ENCODE results near the gene SHOC1.

DNA sequence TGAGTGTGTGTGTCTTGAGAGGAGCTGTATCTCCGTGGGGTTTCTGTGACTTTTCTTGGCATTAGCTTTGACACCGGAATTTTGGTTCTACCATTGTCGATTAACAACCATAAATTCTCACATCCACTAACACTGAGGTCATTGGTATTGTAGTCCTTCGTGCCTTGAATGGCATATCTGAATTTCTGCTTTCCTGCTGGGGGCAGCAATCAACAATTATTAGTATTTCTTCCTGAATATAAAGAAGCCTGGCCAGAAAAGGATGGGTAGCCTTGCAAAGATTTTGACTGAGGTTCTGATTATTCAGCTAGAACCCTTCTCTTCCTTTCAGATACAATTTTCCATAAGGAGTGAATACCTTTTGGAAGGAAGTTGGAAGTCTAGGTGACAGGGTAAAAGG is 33.5 kb upstream of the SHOC1 start:
- TF ChIP-seq NKX3-1 (CRISPR knock-in tag; IDR thresholded peaks at IDR 0.05) = no peak
- TF ChIP-seq ZBTB3 (CRISPR knock-in tag; IDR thresholded peaks at IDR 0.05; ENCODE audit: borderline replicate concordance, low read depth) = no peak
- no peak for TF ChIP-seq POLR2A (IDR thresholded peaks at IDR 0.05; ENCODE audit: insufficient read depth in 1 of 2, low read depth in 2 of 2, low read length in 2 of 2)
- TF ChIP-seq, protein P1, sequence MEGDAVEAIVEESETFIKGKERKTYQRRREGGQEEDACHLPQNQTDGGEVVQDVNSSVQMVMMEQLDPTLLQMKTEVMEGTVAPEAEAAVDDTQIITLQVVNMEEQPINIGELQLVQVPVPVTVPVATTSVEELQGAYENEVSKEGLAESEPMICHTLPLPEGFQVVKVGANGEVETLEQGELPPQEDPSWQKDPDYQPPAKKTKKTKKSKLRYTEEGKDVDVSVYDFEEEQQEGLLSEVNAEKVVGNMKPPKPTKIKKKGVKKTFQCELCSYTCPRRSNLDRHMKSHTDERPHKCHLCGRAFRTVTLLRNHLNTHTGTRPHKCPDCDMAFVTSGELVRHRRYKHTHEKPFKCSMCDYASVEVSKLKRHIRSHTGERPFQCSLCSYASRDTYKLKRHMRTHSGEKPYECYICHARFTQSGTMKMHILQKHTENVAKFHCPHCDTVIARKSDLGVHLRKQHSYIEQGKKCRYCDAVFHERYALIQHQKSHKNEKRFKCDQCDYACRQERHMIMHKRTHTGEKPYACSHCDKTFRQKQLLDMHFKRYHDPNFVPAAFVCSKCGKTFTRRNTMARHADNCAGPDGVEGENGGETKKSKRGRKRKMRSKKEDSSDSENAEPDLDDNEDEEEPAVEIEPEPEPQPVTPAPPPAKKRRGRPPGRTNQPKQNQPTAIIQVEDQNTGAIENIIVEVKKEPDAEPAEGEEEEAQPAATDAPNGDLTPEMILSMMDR (CRISPR knock-in tag; IDR thresholded peaks at IDR 0.05) = peak; percentile 24
- TF ChIP-seq SRSF9 (IDR thresholded peaks at IDR 0.05; ENCODE audit: borderline replicate concordance, insufficient read depth, low read depth, low read length, poor library complexity, severe bottlenecking) = no peak
- TF ChIP-seq TP53 (CRISPR knock-in tag; conservative IDR thresholded peaks at IDR 0.05) = no peak
- TF ChIP-seq ZNF83 (CRISPR knock-in tag; IDR thresholded peaks at IDR 0.05; ENCODE audit: borderline replicate concordance) = no peak
- TF ChIP-seq ISL2 (CRISPR knock-in tag; IDR thresholded peaks at IDR 0.05) = no peak
- TF ChIP-seq SUZ12 (IDR thresholded peaks at IDR 0.05; ENCODE audit: low read depth, low read length) = no peak
- no peak for TF ChIP-seq EP300 (IDR thresholded peaks at IDR 0.05; ENCODE audit: low read depth in 2 of 2, low read length in 2 of 2)
- TF ChIP-seq EP300 (CRISPR knock-in tag; IDR thresholded peaks at IDR 0.05; ENCODE audit: borderline replicate concordance) = no peak
- TF ChIP-seq, protein P2, sequence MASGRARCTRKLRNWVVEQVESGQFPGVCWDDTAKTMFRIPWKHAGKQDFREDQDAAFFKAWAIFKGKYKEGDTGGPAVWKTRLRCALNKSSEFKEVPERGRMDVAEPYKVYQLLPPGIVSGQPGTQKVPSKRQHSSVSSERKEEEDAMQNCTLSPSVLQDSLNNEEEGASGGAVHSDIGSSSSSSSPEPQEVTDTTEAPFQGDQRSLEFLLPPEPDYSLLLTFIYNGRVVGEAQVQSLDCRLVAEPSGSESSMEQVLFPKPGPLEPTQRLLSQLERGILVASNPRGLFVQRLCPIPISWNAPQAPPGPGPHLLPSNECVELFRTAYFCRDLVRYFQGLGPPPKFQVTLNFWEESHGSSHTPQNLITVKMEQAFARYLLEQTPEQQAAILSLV (CRISPR knock-in tag; IDR thresholded peaks at IDR 0.05; ENCODE audit: borderline replicate concordance) = no peak

Data from HepG2 (cell line).